ENCODE results near the gene CDK11B.

GRCh38 chr1:1628754-1629429 lies 29.9 kb downstream of the CDK11B start:
- TF ChIP-seq JUNB (IDR thresholded peaks at IDR 0.05; ENCODE audit: unreplicated experiment), result no peak
- TF ChIP-seq CTCF (conservative IDR thresholded peaks at IDR 0.05; ENCODE audit: low read depth in 2 of 2), result peak in 1 of 2 experiments; percentile 8; a peak in 1 of 4 replicates
- TF ChIP-seq CREB1 (CRISPR knock-in tag; IDR thresholded peaks at IDR 0.05; ENCODE audit: low read depth), result no peak
- TF ChIP-seq EZH2 (IDR thresholded peaks at IDR 0.05; ENCODE audit: low read depth, unreplicated experiment), result no peak
- TF ChIP-seq STAT1 (IDR thresholded peaks at IDR 0.05; ENCODE audit: unreplicated experiment), result no peak
- TF ChIP-seq ZNF114 (CRISPR knock-in tag; IDR thresholded peaks at IDR 0.05), result no peak
- TF ChIP-seq, protein P1, sequence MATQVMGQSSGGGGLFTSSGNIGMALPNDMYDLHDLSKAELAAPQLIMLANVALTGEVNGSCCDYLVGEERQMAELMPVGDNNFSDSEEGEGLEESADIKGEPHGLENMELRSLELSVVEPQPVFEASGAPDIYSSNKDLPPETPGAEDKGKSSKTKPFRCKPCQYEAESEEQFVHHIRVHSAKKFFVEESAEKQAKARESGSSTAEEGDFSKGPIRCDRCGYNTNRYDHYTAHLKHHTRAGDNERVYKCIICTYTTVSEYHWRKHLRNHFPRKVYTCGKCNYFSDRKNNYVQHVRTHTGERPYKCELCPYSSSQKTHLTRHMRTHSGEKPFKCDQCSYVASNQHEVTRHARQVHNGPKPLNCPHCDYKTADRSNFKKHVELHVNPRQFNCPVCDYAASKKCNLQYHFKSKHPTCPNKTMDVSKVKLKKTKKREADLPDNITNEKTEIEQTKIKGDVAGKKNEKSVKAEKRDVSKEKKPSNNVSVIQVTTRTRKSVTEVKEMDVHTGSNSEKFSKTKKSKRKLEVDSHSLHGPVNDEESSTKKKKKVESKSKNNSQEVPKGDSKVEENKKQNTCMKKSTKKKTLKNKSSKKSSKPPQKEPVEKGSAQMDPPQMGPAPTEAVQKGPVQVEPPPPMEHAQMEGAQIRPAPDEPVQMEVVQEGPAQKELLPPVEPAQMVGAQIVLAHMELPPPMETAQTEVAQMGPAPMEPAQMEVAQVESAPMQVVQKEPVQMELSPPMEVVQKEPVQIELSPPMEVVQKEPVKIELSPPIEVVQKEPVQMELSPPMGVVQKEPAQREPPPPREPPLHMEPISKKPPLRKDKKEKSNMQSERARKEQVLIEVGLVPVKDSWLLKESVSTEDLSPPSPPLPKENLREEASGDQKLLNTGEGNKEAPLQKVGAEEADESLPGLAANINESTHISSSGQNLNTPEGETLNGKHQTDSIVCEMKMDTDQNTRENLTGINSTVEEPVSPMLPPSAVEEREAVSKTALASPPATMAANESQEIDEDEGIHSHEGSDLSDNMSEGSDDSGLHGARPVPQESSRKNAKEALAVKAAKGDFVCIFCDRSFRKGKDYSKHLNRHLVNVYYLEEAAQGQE (IDR thresholded peaks at IDR 0.05; ENCODE audit: unreplicated experiment), result no peak
- TF ChIP-seq POLR2AphosphoS5 (IDR thresholded peaks at IDR 0.05; ENCODE audit: low read depth), result peak; percentile 74
- TF ChIP-seq EZH2phosphoT487 (IDR thresholded peaks at IDR 0.05; ENCODE audit: unreplicated experiment), result no peak
- TF ChIP-seq, protein P2, sequence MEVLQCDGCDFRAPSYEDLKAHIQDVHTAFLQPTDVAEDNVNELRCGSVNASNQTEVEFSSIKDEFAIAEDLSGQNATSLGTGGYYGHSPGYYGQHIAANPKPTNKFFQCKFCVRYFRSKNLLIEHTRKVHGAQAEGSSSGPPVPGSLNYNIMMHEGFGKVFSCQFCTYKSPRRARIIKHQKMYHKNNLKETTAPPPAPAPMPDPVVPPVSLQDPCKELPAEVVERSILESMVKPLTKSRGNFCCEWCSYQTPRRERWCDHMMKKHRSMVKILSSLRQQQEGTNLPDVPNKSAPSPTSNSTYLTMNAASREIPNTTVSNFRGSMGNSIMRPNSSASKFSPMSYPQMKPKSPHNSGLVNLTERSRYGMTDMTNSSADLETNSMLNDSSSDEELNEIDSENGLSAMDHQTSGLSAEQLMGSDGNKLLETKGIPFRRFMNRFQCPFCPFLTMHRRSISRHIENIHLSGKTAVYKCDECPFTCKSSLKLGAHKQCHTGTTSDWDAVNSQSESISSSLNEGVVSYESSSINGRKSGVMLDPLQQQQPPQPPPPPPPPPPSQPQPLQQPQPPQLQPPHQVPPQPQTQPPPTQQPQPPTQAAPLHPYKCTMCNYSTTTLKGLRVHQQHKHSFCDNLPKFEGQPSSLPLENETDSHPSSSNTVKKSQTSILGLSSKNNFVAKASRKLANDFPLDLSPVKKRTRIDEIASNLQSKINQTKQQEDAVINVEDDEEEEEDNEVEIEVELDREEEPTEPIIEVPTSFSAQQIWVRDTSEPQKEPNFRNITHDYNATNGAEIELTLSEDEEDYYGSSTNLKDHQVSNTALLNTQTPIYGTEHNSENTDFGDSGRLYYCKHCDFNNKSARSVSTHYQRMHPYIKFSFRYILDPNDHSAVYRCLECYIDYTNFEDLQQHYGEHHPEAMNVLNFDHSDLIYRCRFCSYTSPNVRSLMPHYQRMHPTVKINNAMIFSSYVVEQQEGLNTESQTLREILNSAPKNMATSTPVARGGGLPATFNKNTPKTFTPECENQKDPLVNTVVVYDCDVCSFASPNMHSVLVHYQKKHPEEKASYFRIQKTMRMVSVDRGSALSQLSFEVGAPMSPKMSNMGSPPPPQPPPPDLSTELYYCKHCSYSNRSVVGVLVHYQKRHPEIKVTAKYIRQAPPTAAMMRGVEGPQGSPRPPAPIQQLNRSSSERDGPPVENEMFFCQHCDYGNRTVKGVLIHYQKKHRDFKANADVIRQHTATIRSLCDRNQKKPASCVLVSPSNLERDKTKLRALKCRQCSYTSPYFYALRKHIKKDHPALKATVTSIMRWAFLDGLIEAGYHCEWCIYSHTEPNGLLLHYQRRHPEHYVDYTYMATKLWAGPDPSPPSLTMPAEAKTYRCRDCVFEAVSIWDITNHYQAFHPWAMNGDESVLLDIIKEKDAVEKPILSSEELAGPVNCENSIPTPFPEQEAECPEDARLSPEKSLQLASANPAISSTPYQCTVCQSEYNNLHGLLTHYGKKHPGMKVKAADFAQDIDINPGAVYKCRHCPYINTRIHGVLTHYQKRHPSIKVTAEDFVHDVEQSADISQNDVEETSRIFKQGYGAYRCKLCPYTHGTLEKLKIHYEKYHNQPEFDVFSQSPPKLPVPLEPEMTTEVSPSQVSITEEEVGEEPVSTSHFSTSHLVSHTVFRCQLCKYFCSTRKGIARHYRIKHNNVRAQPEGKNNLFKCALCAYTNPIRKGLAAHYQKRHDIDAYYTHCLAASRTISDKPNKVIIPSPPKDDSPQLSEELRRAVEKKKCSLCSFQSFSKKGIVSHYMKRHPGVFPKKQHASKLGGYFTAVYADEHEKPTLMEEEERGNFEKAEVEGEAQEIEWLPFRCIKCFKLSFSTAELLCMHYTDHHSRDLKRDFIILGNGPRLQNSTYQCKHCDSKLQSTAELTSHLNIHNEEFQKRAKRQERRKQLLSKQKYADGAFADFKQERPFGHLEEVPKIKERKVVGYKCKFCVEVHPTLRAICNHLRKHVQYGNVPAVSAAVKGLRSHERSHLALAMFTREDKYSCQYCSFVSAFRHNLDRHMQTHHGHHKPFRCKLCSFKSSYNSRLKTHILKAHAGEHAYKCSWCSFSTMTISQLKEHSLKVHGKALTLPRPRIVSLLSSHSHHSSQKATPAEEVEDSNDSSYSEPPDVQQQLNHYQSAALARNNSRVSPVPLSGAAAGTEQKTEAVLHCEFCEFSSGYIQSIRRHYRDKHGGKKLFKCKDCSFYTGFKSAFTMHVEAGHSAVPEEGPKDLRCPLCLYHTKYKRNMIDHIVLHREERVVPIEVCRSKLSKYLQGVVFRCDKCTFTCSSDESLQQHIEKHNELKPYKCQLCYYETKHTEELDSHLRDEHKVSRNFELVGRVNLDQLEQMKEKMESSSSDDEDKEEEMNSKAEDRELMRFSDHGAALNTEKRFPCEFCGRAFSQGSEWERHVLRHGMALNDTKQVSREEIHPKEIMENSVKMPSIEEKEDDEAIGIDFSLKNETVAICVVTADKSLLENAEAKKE (CRISPR knock-in tag; IDR thresholded peaks at IDR 0.05), result no peak
- TF ChIP-seq, protein P3, sequence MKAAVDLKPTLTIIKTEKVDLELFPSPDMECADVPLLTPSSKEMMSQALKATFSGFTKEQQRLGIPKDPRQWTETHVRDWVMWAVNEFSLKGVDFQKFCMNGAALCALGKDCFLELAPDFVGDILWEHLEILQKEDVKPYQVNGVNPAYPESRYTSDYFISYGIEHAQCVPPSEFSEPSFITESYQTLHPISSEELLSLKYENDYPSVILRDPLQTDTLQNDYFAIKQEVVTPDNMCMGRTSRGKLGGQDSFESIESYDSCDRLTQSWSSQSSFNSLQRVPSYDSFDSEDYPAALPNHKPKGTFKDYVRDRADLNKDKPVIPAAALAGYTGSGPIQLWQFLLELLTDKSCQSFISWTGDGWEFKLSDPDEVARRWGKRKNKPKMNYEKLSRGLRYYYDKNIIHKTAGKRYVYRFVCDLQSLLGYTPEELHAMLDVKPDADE (IDR thresholded peaks at IDR 0.05), result no peak
- no peak for TF ChIP-seq ZNF331 (CRISPR knock-in tag; IDR thresholded peaks at IDR 0.05; ENCODE audit: low read depth)
- no peak for TF ChIP-seq NANOG (IDR thresholded peaks at IDR 0.05; ENCODE audit: borderline replicate concordance)
